DND-41 (cell line): Measurements from ENCODE around the gene ADAM17.

Experiments
- EZH2 ChIP-seq: IDR thresholded peaks from 3 replicates; pipeline ENCODE4 v1.6.1; 2012; ENCODE audit warnings: borderline replicate concordance, low read depth, mild to moderate bottlenecking, moderate library complexity, low read length, inconsistent platforms; ENCODE audit not compliant: severe bottlenecking
- TF ChIP-seq, protein P1 (sequence below): IDR thresholded peaks from 2 replicates; pipeline ENCODE4 v1.5.1; 2012; ENCODE audit warnings: borderline replicate concordance, low read length, moderate library complexity, mild to moderate bottlenecking; ENCODE audit not compliant: poor library complexity, severe bottlenecking; ENCODE audit errors: extremely low read depth

DNA sequence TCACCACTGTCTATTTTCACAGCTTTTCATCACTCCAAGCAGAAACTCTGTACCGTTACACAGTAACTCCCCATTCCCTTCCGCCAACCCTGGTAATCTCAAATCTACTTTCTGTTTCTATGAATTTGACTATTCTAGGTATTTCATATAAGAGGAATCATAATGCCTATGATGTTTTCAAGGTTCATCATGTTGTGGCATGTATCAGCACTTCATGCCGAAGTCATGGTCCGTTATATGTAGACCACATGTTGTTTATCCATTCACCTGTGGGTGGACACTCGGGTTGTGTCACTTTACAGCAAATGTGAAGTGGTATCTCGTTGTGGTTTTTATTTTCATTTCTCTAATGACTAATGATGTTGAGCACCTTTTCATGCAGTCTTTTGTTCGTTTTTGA, 110.5 kb downstream of the ADAM17 start:
- TF ChIP-seq, protein P1, sequence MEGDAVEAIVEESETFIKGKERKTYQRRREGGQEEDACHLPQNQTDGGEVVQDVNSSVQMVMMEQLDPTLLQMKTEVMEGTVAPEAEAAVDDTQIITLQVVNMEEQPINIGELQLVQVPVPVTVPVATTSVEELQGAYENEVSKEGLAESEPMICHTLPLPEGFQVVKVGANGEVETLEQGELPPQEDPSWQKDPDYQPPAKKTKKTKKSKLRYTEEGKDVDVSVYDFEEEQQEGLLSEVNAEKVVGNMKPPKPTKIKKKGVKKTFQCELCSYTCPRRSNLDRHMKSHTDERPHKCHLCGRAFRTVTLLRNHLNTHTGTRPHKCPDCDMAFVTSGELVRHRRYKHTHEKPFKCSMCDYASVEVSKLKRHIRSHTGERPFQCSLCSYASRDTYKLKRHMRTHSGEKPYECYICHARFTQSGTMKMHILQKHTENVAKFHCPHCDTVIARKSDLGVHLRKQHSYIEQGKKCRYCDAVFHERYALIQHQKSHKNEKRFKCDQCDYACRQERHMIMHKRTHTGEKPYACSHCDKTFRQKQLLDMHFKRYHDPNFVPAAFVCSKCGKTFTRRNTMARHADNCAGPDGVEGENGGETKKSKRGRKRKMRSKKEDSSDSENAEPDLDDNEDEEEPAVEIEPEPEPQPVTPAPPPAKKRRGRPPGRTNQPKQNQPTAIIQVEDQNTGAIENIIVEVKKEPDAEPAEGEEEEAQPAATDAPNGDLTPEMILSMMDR, result no peak
- TF ChIP-seq EZH2, result no peak
